Esophagus (tissue), 2 donors: ENCODE measurements around the gene NTMT1. TPM values are rescaled to one million over a fixed set of nuclear protein-coding genes. Genes with fewer than 3 reads are reported as not detected.

ENCODE experiments used
- H3K27ac ChIP-seq, 2 donors: one replicate each; pipeline ENCODE4 v1.5.1; 2013; ENCODE audit warnings: low read depth in 2 of 2, mild to moderate bottlenecking in 2 of 2, inconsistent platforms in 1 of 2, low read length in 1 of 2, moderate library complexity in 1 of 2
- H3K27me3 ChIP-seq, 2 donors: one replicate each; pipeline ENCODE4 v1.6.1; 2013; ENCODE audit warnings: low read length in 2 of 2, control low read depth in 1 of 2, mild to moderate bottlenecking in 1 of 2; ENCODE audit not compliant: insufficient read depth in 2 of 2, control insufficient read depth in 1 of 2
- H3K36me3 ChIP-seq, 2 donors: one replicate each; pipeline ENCODE4 v1.6.1; 2013; ENCODE audit warnings: low read length in 1 of 2; ENCODE audit not compliant: control insufficient read depth in 2 of 2, insufficient read depth in 2 of 2
- H3K4me1 ChIP-seq, 2 donors: one replicate each; pipeline ENCODE4 v1.6.1; 2013; ENCODE audit warnings: low read length in 1 of 2; ENCODE audit not compliant: control insufficient read depth in 2 of 2, insufficient read depth in 2 of 2
- H3K4me3 ChIP-seq, 2 donors: one replicate each; pipeline ENCODE4 v1.5.1; 2013; ENCODE audit warnings: low read length in 2 of 2, mild to moderate bottlenecking in 2 of 2, low read depth in 1 of 2, moderate library complexity in 1 of 2
- H3K9me3 ChIP-seq, 2 donors: one replicate each; pipeline ENCODE4 v1.6.1; 2013; ENCODE audit warnings: mild to moderate bottlenecking in 2 of 2, low read depth in 1 of 2, low read length in 1 of 2, moderate library complexity in 1 of 2; ENCODE audit not compliant: control insufficient read depth in 2 of 2, insufficient read depth in 1 of 2
- WGBS, 2 donors: extraction: QIAGEN DNeasy Blood & Tissue Kit; methylation state at CpG; one replicate each; pipeline ENCODE4 v1.1.7; 2013; 5-methylcytosine and 5-hydroxymethylcytosine counted together
- polyA plus RNA-seq, 2 donors: library from polyadenylated mRNA; stranded (reverse); fragments of 200-250 nt; gene quantifications; one replicate each; pipeline ENCODE4 v1.2.3, GENCODE V29; 2013
- donor health status: healthy with polysubstance abuse.
- donor health status: Bipolar disorder and iron deficiency.

NTMT1 gene
- polyA plus RNA-seq, 2 donors = 14.2 to 30.6 TPM

DNA sequence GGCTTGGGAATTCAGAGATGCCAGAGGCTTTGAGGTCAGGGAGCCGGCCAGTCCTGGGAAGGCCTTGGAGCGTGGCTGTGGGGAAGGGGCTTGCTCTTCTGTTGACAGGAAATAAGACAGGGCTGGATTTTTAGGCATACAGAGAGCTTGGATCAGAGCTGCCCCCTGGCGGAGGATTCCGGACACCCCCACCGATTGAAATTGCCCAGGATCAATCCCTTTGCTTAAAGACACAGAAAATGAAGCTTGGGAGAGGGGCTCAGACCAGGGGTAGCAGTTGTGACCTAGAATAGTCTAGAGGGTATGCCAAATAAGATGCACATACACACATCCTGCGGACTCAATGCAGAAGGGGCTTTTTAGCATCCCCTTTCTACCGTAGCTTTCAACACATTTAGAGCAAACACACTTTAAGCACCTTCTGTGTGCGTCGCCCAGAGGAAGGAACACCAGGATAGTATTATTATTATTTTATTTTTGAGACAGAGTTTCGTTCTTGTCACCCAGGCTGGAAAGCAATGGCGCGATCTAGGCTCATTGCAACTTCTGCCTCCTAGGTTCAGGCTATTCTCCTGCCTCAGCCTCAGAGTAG lies 1.7 kb upstream of the NTMT1 start:
- Histone ChIP-seq H3K9me3 (no peaks in the 10 kb centered on the region), H3K27me3 (peaks cover 0 to 5% of the 10 kb centered on the region in 2 donors), H3K36me3 (no peaks in the 10 kb centered on the region), H3K4me3 (no peak overlapping the region), H3K27ac (no peak overlapping the region), H3K4me1 (peaks cover 10 to 15% of the 10 kb centered on the region in 2 donors)
- 34 to 37% methylated on average over 12 of the region's 12 CpGs for WGBS, 2 donors

DNA sequence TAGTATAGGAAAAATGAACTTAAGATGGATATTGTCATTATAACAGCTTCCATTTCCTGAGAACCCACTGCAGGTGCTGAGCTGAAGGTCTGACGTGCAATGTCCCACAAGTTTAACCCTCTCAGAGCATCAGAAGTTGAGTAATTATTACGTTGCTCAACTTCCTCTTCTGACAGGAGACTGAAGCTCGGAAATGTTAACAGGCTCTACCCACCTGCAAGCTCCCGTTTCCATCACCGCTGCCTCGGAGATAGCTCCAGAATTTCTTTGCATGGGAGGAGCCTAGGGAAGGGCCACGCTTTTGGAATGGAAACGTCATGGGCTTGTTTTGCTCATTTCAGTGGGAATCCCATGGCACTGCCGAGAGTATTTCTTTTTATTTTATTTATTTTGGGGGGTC lies 1.0 kb upstream of the NTMT1 start:
- Histone ChIP-seq H3K27me3 (peaks cover 0 to 2% of the 10 kb centered on the region in 2 donors), H3K36me3 (no peaks in the 10 kb centered on the region), H3K4me3 (no peak overlapping the region), H3K4me1 (peaks cover 10 to 15% of the 10 kb centered on the region in 2 donors), H3K27ac (no peak overlapping the region), H3K9me3 (no peaks in the 10 kb centered on the region)
- 31 to 33% methylated on average over 9 of the region's 9 CpGs for WGBS, 2 donors

GRCh38 chr9:129626625-129627284 lies 792 bp downstream of the NTMT1 start:
- peak overlapping the region; percentile 74 to 86 for H3K4me3 ChIP-seq
- WGBS, 2 donors = 2% methylated on average over 20 of the region's 20 CpGs
- peaks cover 0 to 3% of the 10 kb centered on the region in 2 donors for H3K36me3 ChIP-seq
- H3K4me1 ChIP-seq = peaks cover 23 to 25% of the 10 kb centered on the region in 2 donors
- H3K9me3 ChIP-seq = no peaks in the 10 kb centered on the region
- H3K27me3 ChIP-seq = no peaks in the 10 kb centered on the region
- H3K27ac ChIP-seq = peak overlapping the region; percentile 91 to 94

- 53 to 56% methylated on average over 12 of the region's 12 CpGs for WGBS, 2 donors
- H3K4me1 ChIP-seq = peaks cover 24 to 27% of the 10 kb centered on the region in 2 donors
- peaks cover 0 to 8% of the 10 kb centered on the region in 2 donors for H3K36me3 ChIP-seq
Observed at GRCh38 chr9:129627556-129628440, 1.8 kb downstream of the NTMT1 start.

DNA sequence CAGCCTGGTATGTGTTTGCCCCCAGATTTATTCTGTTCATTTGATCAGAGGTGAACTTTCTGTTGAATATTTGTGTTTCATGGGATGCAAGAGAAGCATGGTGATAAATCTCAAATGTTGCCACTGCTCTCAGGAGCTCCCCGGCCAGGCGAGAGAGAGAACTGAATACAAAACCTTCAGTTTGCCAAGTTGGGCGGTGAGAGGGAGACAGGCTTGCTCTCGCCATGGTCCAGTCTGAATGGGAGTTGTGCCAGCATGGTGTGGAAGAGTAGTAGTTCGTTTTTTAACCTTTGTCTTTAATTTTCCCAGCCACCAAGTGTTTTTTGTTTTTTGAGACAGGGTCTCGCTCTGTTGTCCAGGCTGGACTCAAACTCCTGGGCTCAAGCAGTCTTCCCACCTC lies 2.7 kb downstream of the NTMT1 start:
- Histone ChIP-seq H3K27ac (no peak overlapping the region), H3K4me1 (peaks cover 24 to 27% of the 10 kb centered on the region in 2 donors), H3K27me3 (no peaks in the 10 kb centered on the region), H3K4me3 (peak overlapping the region in 1 of 2 donors; percentile 4), H3K36me3 (peaks cover 0 to 13% of the 10 kb centered on the region in 2 donors), H3K9me3 (no peaks in the 10 kb centered on the region)
- WGBS, 2 donors = 67 to 72% methylated on average over 6 of the region's 6 CpGs

More at GRCh38 chr9:129627556-129628440, 1.8 kb downstream of the NTMT1 start:
- Histone ChIP-seq H3K4me3 (peak overlapping the region in 1 of 2 donors; percentile 74), H3K9me3 (no peaks in the 10 kb centered on the region), H3K27ac (no peak overlapping the region), H3K27me3 (no peaks in the 10 kb centered on the region)

- peaks cover 5 to 18% of the 10 kb centered on the region in 2 donors for H3K36me3 ChIP-seq
- no peak overlapping the region for H3K27ac ChIP-seq
- H3K4me1 ChIP-seq = peaks cover 24 to 27% of the 10 kb centered on the region in 2 donors
- H3K9me3 ChIP-seq = no peaks in the 10 kb centered on the region
- WGBS, 2 donors = 89 to 91% methylated on average over 8 of the region's 8 CpGs
- H3K4me3 ChIP-seq = no peak overlapping the region
- H3K27me3 ChIP-seq = no peaks in the 10 kb centered on the region
Observed at GRCh38 chr9:129629251-129629820, 3.4 kb downstream of the NTMT1 start.

DNA sequence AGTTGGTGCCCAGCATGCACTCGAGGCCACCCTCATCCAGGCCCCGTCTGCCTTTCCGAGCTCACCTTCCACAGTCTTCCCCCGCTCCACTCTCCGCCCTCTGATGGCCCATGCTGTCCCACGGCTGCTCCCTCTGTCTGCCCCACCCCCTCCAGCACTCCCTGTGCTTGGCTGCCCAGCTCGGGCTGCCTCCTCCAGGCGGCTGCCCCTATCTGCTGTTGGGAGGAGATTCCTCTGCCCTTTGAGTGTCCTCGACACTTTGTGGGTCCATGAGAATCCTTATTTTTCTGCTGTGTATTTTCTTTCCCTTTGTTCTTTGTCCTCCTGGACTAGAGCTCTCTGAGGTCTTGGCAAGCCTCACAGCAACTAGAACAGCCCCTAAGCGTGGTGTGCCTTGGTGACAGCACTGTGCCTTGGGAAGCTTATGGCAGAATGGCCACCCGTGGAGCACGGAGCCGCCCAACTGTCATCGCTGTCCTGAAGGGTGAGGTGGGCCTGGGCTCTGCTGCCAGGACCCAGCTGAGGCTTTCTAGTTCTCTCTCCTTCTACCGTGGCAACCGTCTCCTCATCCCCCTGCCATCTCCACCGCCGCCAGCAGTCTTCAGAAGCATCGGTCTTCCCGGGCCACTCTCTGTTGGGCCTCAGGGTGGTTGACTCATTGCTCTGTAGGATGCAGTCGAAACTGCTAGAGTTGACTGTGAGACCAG lies 5.2 kb downstream of the NTMT1 start:
- H3K27ac ChIP-seq = peak overlapping the region; percentile 26 to 31
- 55 to 64% methylated on average over 21 of the region's 21 CpGs for WGBS, 2 donors
- no peaks in the 10 kb centered on the region for H3K27me3 ChIP-seq
- peak overlapping the region in 1 of 2 donors; percentile 10 for H3K4me3 ChIP-seq
- no peaks in the 10 kb centered on the region for H3K9me3 ChIP-seq
- peaks cover 13 to 32% of the 10 kb centered on the region in 2 donors for H3K36me3 ChIP-seq
- peaks cover 20 to 27% of the 10 kb centered on the region in 2 donors for H3K4me1 ChIP-seq

DNA sequence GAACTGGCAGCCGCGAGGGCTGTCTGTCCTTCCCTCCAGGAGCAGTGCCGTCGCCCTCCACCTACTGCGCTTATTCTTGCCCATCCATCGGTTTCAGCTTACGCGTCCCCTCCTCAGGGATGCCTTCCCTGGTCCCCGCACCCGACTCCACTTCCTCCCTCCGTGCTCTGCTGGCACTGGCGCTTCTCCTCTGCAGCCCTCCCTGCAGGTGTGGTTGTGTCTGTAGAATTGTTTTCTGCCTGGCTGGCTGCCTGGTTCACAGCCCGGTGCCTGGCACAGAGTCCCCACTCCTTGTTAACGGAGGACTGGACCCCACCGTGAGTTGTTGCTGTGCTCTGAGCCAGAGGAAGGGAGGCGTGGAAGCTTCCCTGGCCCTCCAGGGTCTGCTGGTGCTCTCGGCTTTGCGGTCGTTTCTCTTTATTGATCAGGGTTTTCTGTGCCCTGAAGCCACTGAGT lies 5.7 kb downstream of the NTMT1 start:
- Histone ChIP-seq H3K4me1 (peaks cover 20 to 25% of the 10 kb centered on the region in 2 donors), H3K36me3 (peaks cover 13 to 32% of the 10 kb centered on the region in 2 donors), H3K4me3 (peak overlapping the region in 1 of 2 donors; percentile 10), H3K9me3 (no peaks in the 10 kb centered on the region), H3K27me3 (no peaks in the 10 kb centered on the region), H3K27ac (peak overlapping the region; percentile 31 to 57)
- WGBS, 2 donors = 45 to 60% methylated on average over 19 of the region's 19 CpGs
